Calu3 (cell line): ENCODE results near the gene ATP5F1D. TPM values are rescaled to one million over a fixed set of nuclear protein-coding genes. Genes with fewer than 3 reads are reported as not detected.

Experiments
- BruUV-seq: library from RNA; stranded (reverse); fragments of 400-500 nt; replicated peaks from 2 replicates; lab custom pipeline; 2021; lab: Mats Ljungman, UMichigan
- CTCF ChIA-PET: fragments of 300-600 bp; sonication (Branson Sonifier 250); formaldehyde crosslinking; loops from one replicate; lab custom pipeline; 2022; ENCODE audit warnings: antibody characterized with exemption; lab: Charles Lee
- DNase-seq: peaks from one replicate; pipeline ENCODE4 v3.0.0; 2022
- H3K27ac Mint-ChIP-seq: one replicate; pipeline ENCODE4 v1.8.0; 2022; ENCODE audit warnings: mixed read lengths; ENCODE audit not compliant: unreplicated experiment
- H3K27me3 Mint-ChIP-seq: one replicate; pipeline ENCODE4 v1.8.0; 2022; ENCODE audit warnings: mixed read lengths; ENCODE audit not compliant: unreplicated experiment
- H3K36me3 Mint-ChIP-seq: one replicate; pipeline ENCODE4 v1.8.0; 2022; ENCODE audit warnings: mild to moderate bottlenecking, moderate library complexity, mixed read lengths; ENCODE audit not compliant: insufficient read depth, unreplicated experiment
- H3K4me1 Mint-ChIP-seq: one replicate; pipeline ENCODE4 v1.8.0; 2022; ENCODE audit warnings: mild to moderate bottlenecking, low read depth, mixed read lengths; ENCODE audit not compliant: unreplicated experiment
- H3K4me3 Mint-ChIP-seq: one replicate; pipeline ENCODE4 v1.8.0; 2022; ENCODE audit warnings: mild to moderate bottlenecking, low read depth, moderate library complexity, mixed read lengths; ENCODE audit not compliant: unreplicated experiment
- H3K9me3 Mint-ChIP-seq: one replicate; pipeline ENCODE4 v1.8.0; 2022; ENCODE audit warnings: low read depth, mixed read lengths; ENCODE audit not compliant: unreplicated experiment
- CTCF ChIP-seq: fragments of 200-600 bp; IDR thresholded peaks from one replicate; pipeline ENCODE4 v1.8.0; 2022; ENCODE audit warnings: antibody characterized with exemption; ENCODE audit not compliant: unreplicated experiment
- intact Hi-C: fragments of 100-400 bp; cut with micrococcal nuclease; formaldehyde crosslinking; loops from one replicate; pipeline ENCODE4 v1.10.0; 2022; ENCODE audit not compliant: unreplicated experiment
- total RNA-seq: library from RNA; stranded (reverse); gene quantifications from 2 replicates; pipeline ENCODE4 v1.2.3, GENCODE V29; 2022

The ATP5F1D gene
- total RNA-seq, 1 experiment from 2014 or later: 91.8 TPM

GRCh38 chr19:1223018-1223855 lies 18.3 kb upstream of the ATP5F1D start:
- Mint-ChIP-seq H3K9me3 (no peaks in the 10 kb centered on the region), H3K4me1 (no peaks in the 10 kb centered on the region), H3K36me3 (peaks cover 10% of the 10 kb centered on the region), H3K27me3 (no peaks in the 10 kb centered on the region), H3K27ac (no peak overlapping the region), H3K4me3 (no peak overlapping the region)
- intact Hi-C loops: no loop called here
- no peak for TF ChIP-seq CTCF
- no TSS peak for BruUV-seq
- DNase-seq: peak; percentile 53
- CTCF ChIA-PET: no interaction called here

- DNase-seq: no peak
- no TSS peak for BruUV-seq
- H3K4me1 Mint-ChIP-seq: no peaks in the 10 kb centered on the region
- peaks cover 11% of the 10 kb centered on the region for H3K36me3 Mint-ChIP-seq
- H3K27me3 Mint-ChIP-seq: no peaks in the 10 kb centered on the region
- no peak overlapping the region for H3K4me3 Mint-ChIP-seq
- intact Hi-C loops: no loop called here
- CTCF ChIA-PET: no interaction called here
- no peak for TF ChIP-seq CTCF
- no peak overlapping the region for H3K27ac Mint-ChIP-seq
- H3K9me3 Mint-ChIP-seq: no peaks in the 10 kb centered on the region
Observed at GRCh38 chr19:1224047-1224825, 17.3 kb upstream of the ATP5F1D start.

GRCh38 chr19:1224847-1225246 lies 16.7 kb upstream of the ATP5F1D start:
- no TSS peak for BruUV-seq
- H3K27me3 Mint-ChIP-seq: no peaks in the 10 kb centered on the region
- H3K9me3 Mint-ChIP-seq: no peaks in the 10 kb centered on the region
- H3K4me3 Mint-ChIP-seq: no peak overlapping the region
- peaks cover 11% of the 10 kb centered on the region for H3K36me3 Mint-ChIP-seq
- intact Hi-C loops: no loop called here
- CTCF ChIA-PET: no interaction called here
- DNase-seq: no peak
- no peaks in the 10 kb centered on the region for H3K4me1 Mint-ChIP-seq
- no peak for TF ChIP-seq CTCF
- H3K27ac Mint-ChIP-seq: no peak overlapping the region

GRCh38 chr19:1225440-1226226 lies 15.9 kb upstream of the ATP5F1D start:
- no peak for TF ChIP-seq CTCF
- BruUV-seq: no TSS peak

More at GRCh38 chr19:1225440-1226226, 15.9 kb upstream of the ATP5F1D start:
- Mint-ChIP-seq H3K36me3 (peaks cover 11% of the 10 kb centered on the region), H3K9me3 (no peaks in the 10 kb centered on the region), H3K27ac (no peak overlapping the region), H3K27me3 (no peaks in the 10 kb centered on the region), H3K4me1 (no peaks in the 10 kb centered on the region), H3K4me3 (no peak overlapping the region)
- intact Hi-C loops: no loop called here
- CTCF ChIA-PET: no interaction called here
- no peak for DNase-seq
